HEK293 (cell line): ENCODE data around the gene SNTG2.

ENCODE experiments used
- CTCF ChIA-PET: fragments of 350-600 bp; formaldehyde crosslinking; extraction: SDS; loops from one replicate; lab custom pipeline; 2021; ENCODE audit warnings: antibody characterized with exemption; lab: Yijun Ruan, JAX
- POLR2A ChIA-PET: fragments of 300-600 bp; formaldehyde crosslinking; extraction: SDS; loops from one replicate; lab custom pipeline; 2020; ENCODE audit warnings: antibody characterized with exemption, inconsistent platforms; lab: Yijun Ruan, JAX
- H3K27ac ChIP-seq: fragments of 200-500 bp; sonication (Bioruptor generic); 2 replicates; pipeline ENCODE4 v1.5.1; 2014; ENCODE audit warnings: low read depth, low read length, control low read depth, inconsistent platforms; ENCODE audit errors: extremely low read depth
- H3K36me3 ChIP-seq, 2 experiments: fragments of 200-500 bp in 1 of 2; sonication (Bioruptor generic) in 1 of 2; 1 replicate in 1 of 2; 2 replicates in 1 of 2; pipeline ENCODE4 v1.5.1; 2014 to 2017; ENCODE audit warnings: inconsistent platforms in 2 of 2, low read length in 2 of 2; ENCODE audit not compliant: control insufficient read depth in 2 of 2, insufficient read depth in 1 of 2
- H3K4me1 ChIP-seq: fragments of 200-500 bp; sonication (Bioruptor generic); 2 replicates; pipeline ENCODE4 v1.5.1; 2014; ENCODE audit warnings: mild to moderate bottlenecking, low read length, inconsistent platforms; ENCODE audit not compliant: control insufficient read depth, insufficient read depth
- H3K4me3 ChIP-seq: 2 replicates; pipeline ENCODE4 v1.5.1; 2011; ENCODE audit warnings: low read depth, mild to moderate bottlenecking, control low read depth, low read length, moderate library complexity
- H3K9me3 ChIP-seq: fragments of 200-500 bp; sonication (Bioruptor generic); 2 replicates; pipeline ENCODE4 v1.5.1; 2014; ENCODE audit warnings: low read depth, low read length, inconsistent platforms; ENCODE audit not compliant: control insufficient read depth, insufficient read depth
- HOXC10 ChIP-seq: sonication (generic); formaldehyde crosslinking; IDR thresholded peaks from 2 replicates; pipeline ENCODE4 v1.8.1; 2023; ENCODE audit warnings: mild to moderate bottlenecking, missing genetic modification reagents
- KLF16 ChIP-seq: fragments of 450-650 bp; formaldehyde crosslinking; IDR thresholded peaks from 2 replicates; pipeline ENCODE4 v1.5.1; 2017; ENCODE audit warnings: missing biosample characterization, missing genetic modification characterization
- PATZ1 ChIP-seq: fragments of 450-650 bp; formaldehyde crosslinking; IDR thresholded peaks from 2 replicates; pipeline ENCODE4 v1.5.1; 2016; ENCODE audit warnings: missing biosample characterization, missing genetic modification characterization
- PRDM10 ChIP-seq: fragments of 450-650 bp; formaldehyde crosslinking; IDR thresholded peaks from 2 replicates; pipeline ENCODE4 v1.5.1; 2016; ENCODE audit warnings: missing biosample characterization, missing genetic modification characterization
- ZBTB10 ChIP-seq: fragments of 450-650 bp; formaldehyde crosslinking; IDR thresholded peaks from 2 replicates; pipeline ENCODE4 v1.5.1; 2016; ENCODE audit warnings: missing biosample characterization, missing genetic modification characterization
- ZBTB44 ChIP-seq: fragments of 450-650 bp; IDR thresholded peaks from 2 replicates; pipeline ENCODE4 v1.5.1; 2018; ENCODE audit warnings: missing biosample characterization, mild to moderate bottlenecking, missing genetic modification characterization
- ZBTB49 ChIP-seq: fragments of 450-650 bp; formaldehyde crosslinking; IDR thresholded peaks from 2 replicates; pipeline ENCODE4 v1.5.1; 2016; ENCODE audit warnings: missing biosample characterization, missing genetic modification characterization, low read depth
- ZBTB8A ChIP-seq: fragments of 450-650 bp; formaldehyde crosslinking; IDR thresholded peaks from 2 replicates; pipeline ENCODE4 v1.5.1; 2016; ENCODE audit warnings: missing biosample characterization, missing genetic modification characterization
- ZNF114 ChIP-seq: fragments of 450-650 bp; formaldehyde crosslinking; IDR thresholded peaks from 2 replicates; pipeline ENCODE4 v1.5.0; 2017; ENCODE audit warnings: missing biosample characterization, missing genetic modification characterization
- ZNF133 ChIP-seq: fragments of 450-650 bp; formaldehyde crosslinking; IDR thresholded peaks from 2 replicates; pipeline ENCODE4 v1.5.1; 2016; ENCODE audit warnings: missing biosample characterization, missing genetic modification characterization
- ZNF138 ChIP-seq: fragments of 450-650 bp; formaldehyde crosslinking; IDR thresholded peaks from 2 replicates; pipeline ENCODE4 v1.5.1; 2016; ENCODE audit warnings: missing biosample characterization, missing genetic modification characterization, borderline replicate concordance
- ZNF16 ChIP-seq: fragments of 450-650 bp; formaldehyde crosslinking; IDR thresholded peaks from 2 replicates; pipeline ENCODE4 v1.5.1; 2016; ENCODE audit warnings: low read depth, missing biosample characterization, missing genetic modification characterization
- ZNF18 ChIP-seq: fragments of 450-650 bp; formaldehyde crosslinking; IDR thresholded peaks from 2 replicates; pipeline ENCODE4 v1.5.1; 2016; ENCODE audit warnings: missing biosample characterization, missing genetic modification characterization
- ZNF221 ChIP-seq: fragments of 450-650 bp; formaldehyde crosslinking; IDR thresholded peaks from 2 replicates; pipeline ENCODE4 v1.5.1; 2017; ENCODE audit warnings: missing biosample characterization, missing genetic modification characterization, borderline replicate concordance
- ZNF324 ChIP-seq: fragments of 450-650 bp; formaldehyde crosslinking; IDR thresholded peaks from 2 replicates; pipeline ENCODE4 v1.5.1; 2016; ENCODE audit warnings: missing biosample characterization, missing genetic modification characterization
- ZNF561 ChIP-seq: fragments of 450-650 bp; IDR thresholded peaks from 2 replicates; pipeline ENCODE4 v1.5.1; 2018; ENCODE audit warnings: missing biosample characterization, missing genetic modification characterization, borderline replicate concordance
- ZNF571 ChIP-seq: fragments of 450-650 bp; formaldehyde crosslinking; IDR thresholded peaks from 2 replicates; pipeline ENCODE4 v1.5.0; 2017; ENCODE audit warnings: missing biosample characterization, missing genetic modification characterization
- ZNF623 ChIP-seq: fragments of 450-650 bp; formaldehyde crosslinking; IDR thresholded peaks from 2 replicates; pipeline ENCODE4 v1.5.1; 2016; ENCODE audit warnings: missing biosample characterization, missing genetic modification characterization
- ZNF624 ChIP-seq: fragments of 450-650 bp; formaldehyde crosslinking; IDR thresholded peaks from 2 replicates; pipeline ENCODE4 v1.5.1; 2017; ENCODE audit warnings: missing biosample characterization, missing genetic modification characterization
- ZNF670 ChIP-seq: fragments of 450-650 bp; formaldehyde crosslinking; IDR thresholded peaks from 2 replicates; pipeline ENCODE4 v1.5.1; 2016; ENCODE audit warnings: missing biosample characterization, missing genetic modification characterization, low read depth
- ZNF701 ChIP-seq: fragments of 450-650 bp; formaldehyde crosslinking; IDR thresholded peaks from 2 replicates; pipeline ENCODE4 v1.5.1; 2016; ENCODE audit warnings: missing biosample characterization, missing genetic modification characterization
- ZNF837 ChIP-seq: fragments of 450-650 bp; formaldehyde crosslinking; IDR thresholded peaks from 2 replicates; pipeline ENCODE4 v1.5.1; 2016; ENCODE audit warnings: missing biosample characterization, missing genetic modification characterization
- ZSCAN16 ChIP-seq: fragments of 450-650 bp; formaldehyde crosslinking; IDR thresholded peaks from 2 replicates; pipeline ENCODE4 v1.5.1; 2016; ENCODE audit warnings: missing biosample characterization, missing genetic modification characterization

SNTG2 gene

GRCh38 chr2:1307670-1308069 lies 357.0 kb downstream of the SNTG2 start:
- ChIA-PET POLR2A (no interaction called here), CTCF (no interaction called here)
- H3K4me1 ChIP-seq: no peaks in the 10 kb centered on the region
- no peak overlapping the region for H3K4me3 ChIP-seq
- H3K36me3 ChIP-seq: no peaks in the 10 kb centered on the region
- H3K27ac ChIP-seq: no peak overlapping the region
- no peaks in the 10 kb centered on the region for H3K9me3 ChIP-seq
- no peak for TF ChIP-seq ZNF670 (tag by site-specific recombination)
- TF ChIP-seq PATZ1: no peak
- TF ChIP-seq ZNF624 (tag by site-specific recombination): no peak
- no peak for TF ChIP-seq ZBTB8A
- no peak for TF ChIP-seq HOXC10
- no peak for TF ChIP-seq ZNF133 (tag by site-specific recombination)
- no peak for TF ChIP-seq ZNF221 (tag by site-specific recombination)
- TF ChIP-seq ZNF623 (tag by site-specific recombination): no peak
- TF ChIP-seq ZNF837: no peak
- TF ChIP-seq ZSCAN16 (tag by site-specific recombination): no peak
- no peak for TF ChIP-seq KLF16 (tag by site-specific recombination)
- TF ChIP-seq ZNF16: no peak
- TF ChIP-seq ZBTB44 (tag by site-specific recombination): no peak
- TF ChIP-seq ZBTB49 (tag by site-specific recombination): no peak
- TF ChIP-seq PRDM10 (tag by site-specific recombination): no peak

GRCh38 chr2:1308678-1309077 lies 358.0 kb downstream of the SNTG2 start:
- no peaks in the 10 kb centered on the region for H3K9me3 ChIP-seq
- CTCF ChIA-PET: no interaction called here
- H3K27ac ChIP-seq: no peak overlapping the region
- POLR2A ChIA-PET: no interaction called here
- H3K4me1 ChIP-seq: no peaks in the 10 kb centered on the region
- no peak overlapping the region for H3K4me3 ChIP-seq
- H3K36me3 ChIP-seq: no peaks in the 10 kb centered on the region
- TF ChIP-seq ZNF324 (tag by site-specific recombination) (no peak), ZBTB10 (no peak), ZNF18 (no peak), ZNF114 (no peak), ZNF561 (tag by site-specific recombination) (no peak), KLF16 (tag by site-specific recombination) (no peak), ZNF221 (tag by site-specific recombination) (no peak), ZNF138 (tag by site-specific recombination) (no peak), ZNF571 (tag by site-specific recombination) (no peak), ZNF701 (tag by site-specific recombination) (no peak)
